Measurements from ENCODE around the gene CIB2. TPM values are rescaled to one million over a fixed set of nuclear protein-coding genes. Genes with fewer than 3 reads are reported as not detected.

Gene CIB2
- total RNA-seq, 1 experiment from 2014 or later = 43.2 TPM

GRCh38 chr15:78129077-78129750 lies 2.0 kb downstream of the CIB2 start:
- Histone ChIP-seq H4K5ac (ENCODE audit: insufficient read length, low read depth, low read length) (no peak overlapping the region), H2BK120ac (ENCODE audit: low read depth, low read length, poor library complexity, severe bottlenecking) (no peak overlapping the region), H2BK15ac (ENCODE audit: low read depth, low read length) (no peak overlapping the region), H3K4me1 (ENCODE audit: insufficient read depth, low read length) (peaks cover 3% of the 10 kb centered on the region; the same call in 1 of the 2 replicates), H3K56ac (ENCODE audit: insufficient read length, low read depth, low read length) (no peak overlapping the region), H3K9ac (ENCODE audit: extremely low read depth, insufficient read length, low read length) (no peak overlapping the region), H3K4ac (ENCODE audit: low read depth, low read length) (no peak overlapping the region), H2BK12ac (ENCODE audit: insufficient read length, low read depth, low read length) (no peak overlapping the region), H3K27me3 (ENCODE audit: insufficient read depth, low read length) (no peaks in the 10 kb centered on the region), H3K18ac (ENCODE audit: insufficient read length, low read depth, low read length) (no peak overlapping the region), H3K23ac (ENCODE audit: insufficient read length, low read depth, low read length) (no peak overlapping the region), H3K23me2 (ENCODE audit: insufficient read length, low read depth, low read length, poor library complexity, severe bottlenecking) (peaks cover 6% of the 10 kb centered on the region), H3K27ac (ENCODE audit: insufficient read length, low read depth, low read length) (no peak overlapping the region), H3K79me1 (ENCODE audit: insufficient read depth, low read depth, low read length, poor library complexity, severe bottlenecking) (no peaks in the 10 kb centered on the region), H2AFZ (ENCODE audit: low read length) (no peak overlapping the region), H3K4me2 (ENCODE audit: insufficient read depth, insufficient read length, low read length) (no peak overlapping the region), H2AK5ac (ENCODE audit: insufficient read length, low read length) (no peak overlapping the region), H4K91ac (ENCODE audit: insufficient read length, low read depth, low read length) (no peak overlapping the region), H2BK20ac (ENCODE audit: low read depth, low read length, poor library complexity, severe bottlenecking) (no peak overlapping the region), H3K79me2 (ENCODE audit: insufficient read depth, low read length) (no peaks in the 10 kb centered on the region), H2BK5ac (ENCODE audit: insufficient read length, low read length) (no peak overlapping the region), H3K14ac (ENCODE audit: insufficient read depth, low read length) (no peak overlapping the region), H3T11ph (ENCODE audit: low read length) (no peak overlapping the region), H4K8ac (replicated peaks; ENCODE audit: insufficient read length, low read depth, low read length) (no peak overlapping the region), H3K9me3 (ENCODE audit: control insufficient read depth, low read depth, low read length) (no peaks in the 10 kb centered on the region), H4K20me1 (ENCODE audit: control insufficient read depth, insufficient read depth, insufficient read length) (no peaks in the 10 kb centered on the region)
- Mint-ChIP-seq H3K4me1 (peaks cover 22 to 27% of the 10 kb centered on the region in 2 experiments), H3K9me3 (no peaks in the 10 kb centered on the region; a peak in 1 of 5 replicates), H3K27ac (peak overlapping the region; percentile 21 to 98 (median 87); a peak in 2 of 7 replicates), H3K36me3 (ENCODE audit: insufficient read depth in 1 of 3, low read depth in 3 of 3) (peaks cover 0 to 3% (median 3%) of the 10 kb centered on the region in 3 experiments; a peak in 3 of 7 replicates), H3K27me3 (ENCODE audit: low read depth) (peaks cover 2% of the 10 kb centered on the region; the same call in 1 of the 2 replicates), H3K4me3 (peak overlapping the region in 1 of 2 experiments; percentile 14; a peak in 2 of 5 replicates)
- no peak for TF ChIP-seq CTCF (conservative IDR thresholded peaks at IDR 0.05)
- WGBS (ENCODE audit: extremely low coverage, insufficient read length, low lambda C conversion rate) = no CpG with 5 or more reads among the region's 8 CpGs
- DNase-seq = no peak
